ENCODE results near the gene DTX3L. TPM values are rescaled to one million over a fixed set of nuclear protein-coding genes. Genes with fewer than 3 reads are reported as not detected.

The DTX3L gene
- total RNA-seq, 1 experiment from 2014 or later: 11.1 TPM

DNA sequence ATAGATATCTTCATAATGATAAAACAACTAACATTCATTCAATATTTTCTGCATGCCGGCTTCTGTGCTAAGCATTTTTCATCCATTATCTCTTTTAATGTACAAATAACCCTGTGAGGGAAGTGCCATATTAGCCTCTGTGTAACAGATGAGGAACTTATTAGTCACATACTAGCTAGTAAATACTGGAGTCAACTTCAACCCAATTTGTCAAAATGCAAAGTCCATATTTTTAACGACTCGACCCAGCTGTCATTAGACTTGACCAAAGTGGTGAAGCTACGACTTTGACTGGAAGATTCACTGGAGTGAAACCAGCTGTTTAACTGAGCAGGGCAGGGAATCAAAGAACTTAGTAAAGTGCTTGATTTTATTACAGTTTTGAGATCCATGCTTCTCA lies 54.9 kb downstream of the DTX3L start:
- Histone ChIP-seq H3K9me2 (replicated peaks; ENCODE audit: low read length) (no peaks in the 10 kb centered on the region; the same call in 1 of the 2 replicates), H2AFZ (ENCODE audit: low read length) (no peak overlapping the region), H3K79me2 (ENCODE audit: low read length) (no peaks in the 10 kb centered on the region), H3K4me2 (ENCODE audit: low read length) (peak overlapping the region; percentile 50), H3K4me3 (ENCODE audit: low read length) (0 out of 2 replicates have a peak overlapping the region, but pooled peaks have one; percentile 5), H3K27me3 (ENCODE audit: low read length) (no peaks in the 10 kb centered on the region), H3K36me3 (ENCODE audit: low read depth, low read length) (no peaks in the 10 kb centered on the region), H3K9ac (ENCODE audit: low read length) (no peak overlapping the region), H3K9me3 (ENCODE audit: low read length) (no peaks in the 10 kb centered on the region), H3F3A (ENCODE audit: low read length, unreplicated experiment) (no peaks in the 10 kb centered on the region), H4K20me1 (ENCODE audit: low read length) (no peaks in the 10 kb centered on the region), H3K4me1 (ENCODE audit: insufficient read depth, low read length) (peaks cover 12% of the 10 kb centered on the region), H3K27ac (ENCODE audit: low read length) (no peak overlapping the region)
- intact Hi-C loops (cut with micrococcal nuclease): no loop called here
- DNase-seq (peak; percentile 71), ATAC-seq (peak; percentile 91)
- ChIA-PET POLR2A (ENCODE audit: unreplicated experiment) (no interaction called here), CTCF (interaction anchor here (1.1 kb wide), 1 partner anchor 60 kb away, joined by 7 read pairs; no protein-coding TSS in a partner anchor)
- TF ChIP-seq, protein P1, sequence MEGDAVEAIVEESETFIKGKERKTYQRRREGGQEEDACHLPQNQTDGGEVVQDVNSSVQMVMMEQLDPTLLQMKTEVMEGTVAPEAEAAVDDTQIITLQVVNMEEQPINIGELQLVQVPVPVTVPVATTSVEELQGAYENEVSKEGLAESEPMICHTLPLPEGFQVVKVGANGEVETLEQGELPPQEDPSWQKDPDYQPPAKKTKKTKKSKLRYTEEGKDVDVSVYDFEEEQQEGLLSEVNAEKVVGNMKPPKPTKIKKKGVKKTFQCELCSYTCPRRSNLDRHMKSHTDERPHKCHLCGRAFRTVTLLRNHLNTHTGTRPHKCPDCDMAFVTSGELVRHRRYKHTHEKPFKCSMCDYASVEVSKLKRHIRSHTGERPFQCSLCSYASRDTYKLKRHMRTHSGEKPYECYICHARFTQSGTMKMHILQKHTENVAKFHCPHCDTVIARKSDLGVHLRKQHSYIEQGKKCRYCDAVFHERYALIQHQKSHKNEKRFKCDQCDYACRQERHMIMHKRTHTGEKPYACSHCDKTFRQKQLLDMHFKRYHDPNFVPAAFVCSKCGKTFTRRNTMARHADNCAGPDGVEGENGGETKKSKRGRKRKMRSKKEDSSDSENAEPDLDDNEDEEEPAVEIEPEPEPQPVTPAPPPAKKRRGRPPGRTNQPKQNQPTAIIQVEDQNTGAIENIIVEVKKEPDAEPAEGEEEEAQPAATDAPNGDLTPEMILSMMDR (conservative IDR thresholded peaks at IDR 0.05; ENCODE audit: low read depth, low read length): no peak
- BruUV-seq (replicated peaks): no TSS peak

DNA sequence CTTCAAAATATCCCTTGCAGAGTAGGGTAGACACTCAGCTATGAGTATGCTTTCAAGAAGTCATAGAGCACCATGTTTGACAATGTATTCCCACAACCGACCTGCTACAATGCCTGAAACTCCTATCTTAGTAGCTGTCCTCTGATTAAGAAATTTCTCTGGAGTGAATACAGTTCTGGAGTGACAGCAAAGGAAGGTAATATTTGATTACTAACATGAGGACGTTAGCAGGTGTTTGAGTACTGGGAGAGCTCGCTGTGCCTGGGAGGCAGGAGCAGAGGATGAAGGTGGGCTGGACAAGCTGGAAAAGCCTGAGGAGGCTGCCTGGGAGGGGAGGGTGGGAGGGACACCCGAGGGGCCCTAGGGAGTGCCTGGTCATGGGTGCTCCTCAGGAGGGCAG lies 56.3 kb downstream of the DTX3L start:
- no peak overlapping the region for H3K4me2 ChIP-seq (ENCODE audit: low read length)
- H3K79me2 ChIP-seq (ENCODE audit: low read length): no peaks in the 10 kb centered on the region
- no peaks in the 10 kb centered on the region for H3K36me3 ChIP-seq (ENCODE audit: low read depth, low read length)
- DNase-seq: no peak
- no TSS peak for BruUV-seq (replicated peaks)
- peaks cover 12% of the 10 kb centered on the region for H3K4me1 ChIP-seq (ENCODE audit: insufficient read depth, low read length)
- no peak overlapping the region for H3K9ac ChIP-seq (ENCODE audit: low read length)
- intact Hi-C loops (cut with micrococcal nuclease): no loop called here
- no peaks in the 10 kb centered on the region for H3K27me3 ChIP-seq (ENCODE audit: low read length)
- no peaks in the 10 kb centered on the region for H4K20me1 ChIP-seq (ENCODE audit: low read length)
- no peaks in the 10 kb centered on the region for H3F3A ChIP-seq (ENCODE audit: low read length, unreplicated experiment)
- H3K9me3 ChIP-seq (ENCODE audit: low read length): no peaks in the 10 kb centered on the region
- H3K27ac ChIP-seq (ENCODE audit: low read length): no peak overlapping the region
- TF ChIP-seq, protein P1 (conservative IDR thresholded peaks at IDR 0.05; ENCODE audit: low read depth, low read length): no peak
- no peak for TF ChIP-seq EZH2phosphoT487 (IDR thresholded peaks at IDR 0.05; ENCODE audit: borderline replicate concordance, low read length)
- TF ChIP-seq EZH2 (IDR thresholded peaks at IDR 0.05; ENCODE audit: low read length, unreplicated experiment): no peak
- no peak overlapping the region for H3K4me3 ChIP-seq (ENCODE audit: low read length)
- no peak for ATAC-seq
- no peak overlapping the region for H2AFZ ChIP-seq (ENCODE audit: low read length)
- CTCF ChIA-PET: no interaction called here
- no peaks in the 10 kb centered on the region; the same call in 1 of the 2 replicates for H3K9me2 ChIP-seq (replicated peaks; ENCODE audit: low read length)
- POLR2A ChIA-PET (ENCODE audit: unreplicated experiment): no interaction called here

DNA sequence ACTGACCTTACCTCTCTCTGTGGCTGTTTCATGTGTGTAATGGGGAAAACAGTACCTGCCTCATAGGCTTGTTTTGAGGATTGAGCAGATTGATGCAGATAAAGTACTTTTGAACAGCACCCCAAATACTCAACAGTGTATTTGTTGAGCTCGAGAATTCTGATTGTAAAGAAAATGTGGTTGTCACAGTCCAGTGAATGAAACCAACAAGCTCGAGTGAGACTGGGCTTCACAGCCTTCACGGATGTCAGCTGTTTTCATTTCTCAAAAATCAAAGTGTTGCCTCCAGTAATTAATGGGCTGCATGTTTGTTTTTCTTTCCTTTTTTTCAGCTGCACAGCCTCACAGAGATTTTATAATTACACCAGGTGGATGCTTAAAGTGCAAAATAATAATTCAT lies 57.0 kb downstream of the DTX3L start:
- Histone ChIP-seq H3K9me2 (replicated peaks; ENCODE audit: low read length) (no peaks in the 10 kb centered on the region; the same call in 1 of the 2 replicates), H3K9me3 (ENCODE audit: low read length) (no peaks in the 10 kb centered on the region), H3K4me2 (ENCODE audit: low read length) (no peak overlapping the region), H3F3A (ENCODE audit: low read length, unreplicated experiment) (no peaks in the 10 kb centered on the region), H4K20me1 (ENCODE audit: low read length) (no peaks in the 10 kb centered on the region), H3K4me1 (ENCODE audit: insufficient read depth, low read length) (peaks cover 12% of the 10 kb centered on the region), H3K36me3 (ENCODE audit: low read depth, low read length) (no peaks in the 10 kb centered on the region), H3K27ac (ENCODE audit: low read length) (no peak overlapping the region), H2AFZ (ENCODE audit: low read length) (no peak overlapping the region), H3K79me2 (ENCODE audit: low read length) (no peaks in the 10 kb centered on the region), H3K9ac (ENCODE audit: low read length) (no peak overlapping the region), H3K27me3 (ENCODE audit: low read length) (no peaks in the 10 kb centered on the region), H3K4me3 (ENCODE audit: low read length) (no peak overlapping the region)
- TF ChIP-seq EZH2 (IDR thresholded peaks at IDR 0.05; ENCODE audit: low read length, unreplicated experiment): no peak
- TF ChIP-seq, protein P1 (conservative IDR thresholded peaks at IDR 0.05; ENCODE audit: low read depth, low read length): no peak
- TF ChIP-seq EZH2phosphoT487 (IDR thresholded peaks at IDR 0.05; ENCODE audit: borderline replicate concordance, low read length): no peak
- BruUV-seq (replicated peaks): no TSS peak
- intact Hi-C loops (cut with micrococcal nuclease): no loop called here
- POLR2A ChIA-PET (ENCODE audit: unreplicated experiment): interaction anchor here (0.7 kb wide), 1 partner anchor 11 kb away, joined by 4 read pairs; no protein-coding TSS in a partner anchor
- ATAC-seq (no peak), DNase-seq (no peak)
- CTCF ChIA-PET: no interaction called here

Data from PC-3 (cell line).